HG03039 (cell line): ENCODE measurements around the gene FAM9C.
"Not testable (repeated sequence)": the region's sequence is repeated elsewhere in the genome, so short reads cannot be mapped to it uniquely, and the experiment has no call there.

Source experiments
- ATAC-seq: cut with Tn5 transposase; IDR thresholded peaks from one replicate; pipeline ENCODE4 v1.9.1; 2021; ENCODE audit warnings: mild to moderate bottlenecking, moderate library complexity; ENCODE audit not compliant: unreplicated experiment

FAM9C gene

DNA sequence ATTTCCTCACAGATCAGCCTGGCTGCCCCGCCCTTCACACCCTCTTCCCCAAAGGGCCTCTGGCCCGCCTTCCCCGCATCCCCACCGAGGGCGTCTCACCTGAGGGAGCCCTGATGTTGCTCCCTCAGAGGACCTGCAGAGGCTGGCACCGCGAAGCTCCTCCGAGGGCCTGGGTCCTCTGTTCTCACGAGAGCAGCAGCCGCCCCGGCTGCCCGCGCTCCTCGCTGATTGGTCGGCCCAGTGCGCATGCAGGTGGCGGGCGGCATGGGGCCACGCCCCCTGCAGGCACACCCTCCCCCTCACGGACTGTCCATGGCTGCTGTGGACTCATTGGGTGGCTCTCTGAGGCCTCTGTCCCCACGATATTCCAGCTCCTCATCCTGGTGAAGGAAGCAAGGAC is at the start of gene FAM9C:
Gene FAM9C, minus strand, starts transcription at position 180 of the 400 bp plus-strand sequence. CDS start 831 bp downstream, outside the sequence.
- no peak for ATAC-seq

GRCh38 chrX:13093529-13094140 is 49.2 kb upstream of the FAM9C start:
- no peak for ATAC-seq

GRCh38 chrX:13092455-13092941 is 48.1 kb upstream of the FAM9C start:
- peak; percentile 41 for ATAC-seq

GRCh38 chrX:13091111-13091765 is 46.8 kb upstream of the FAM9C start:
- ATAC-seq, result no peak

DNA sequence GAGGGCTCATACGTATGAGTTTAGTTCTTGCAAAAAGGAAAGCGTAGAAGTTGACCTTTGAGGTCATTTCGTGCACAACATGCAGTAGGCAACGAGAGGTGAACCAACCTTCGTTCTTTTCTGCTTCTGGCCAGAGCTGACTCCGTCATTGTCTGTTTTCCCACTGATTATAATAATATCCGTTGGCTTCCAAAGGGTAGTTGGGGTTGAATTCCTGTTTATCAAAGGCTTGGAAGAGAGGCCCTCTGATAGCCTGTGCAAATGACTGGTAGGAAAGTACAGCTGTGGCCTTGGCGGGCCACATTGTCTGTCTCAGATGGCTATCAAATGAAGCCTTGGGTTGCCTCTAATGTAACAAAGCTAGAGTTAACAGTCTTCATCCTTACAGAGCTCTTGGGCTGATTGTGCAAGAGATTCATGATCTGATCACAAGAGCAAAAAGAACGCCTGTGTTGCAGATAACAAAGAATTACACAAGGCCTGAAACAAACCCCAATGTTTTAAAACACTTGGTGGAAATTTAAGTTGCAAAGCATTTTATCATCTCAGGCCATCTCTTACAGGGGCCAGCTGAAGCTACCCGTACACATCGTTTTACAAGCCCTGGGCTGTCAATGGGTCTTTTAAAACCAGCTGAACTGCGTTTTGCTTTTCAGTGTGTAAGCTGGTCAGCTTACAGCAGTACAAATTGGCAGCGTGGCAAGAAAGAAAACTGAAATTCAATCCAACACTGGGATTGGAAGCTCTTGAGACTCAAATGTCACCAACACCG is 46.1 kb upstream of the FAM9C start:
- no peak for ATAC-seq

- no peak for ATAC-seq
These were observed 45.6 kb upstream of the FAM9C start for GRCh38 chrX:13090027-13090338.

- no peak for ATAC-seq
These were observed 43.7 kb upstream of the FAM9C start for GRCh38 chrX:13088156-13088487.

- peak; percentile 57 for ATAC-seq
These were observed 43.1 kb upstream of the FAM9C start for GRCh38 chrX:13087322-13088155.

DNA sequence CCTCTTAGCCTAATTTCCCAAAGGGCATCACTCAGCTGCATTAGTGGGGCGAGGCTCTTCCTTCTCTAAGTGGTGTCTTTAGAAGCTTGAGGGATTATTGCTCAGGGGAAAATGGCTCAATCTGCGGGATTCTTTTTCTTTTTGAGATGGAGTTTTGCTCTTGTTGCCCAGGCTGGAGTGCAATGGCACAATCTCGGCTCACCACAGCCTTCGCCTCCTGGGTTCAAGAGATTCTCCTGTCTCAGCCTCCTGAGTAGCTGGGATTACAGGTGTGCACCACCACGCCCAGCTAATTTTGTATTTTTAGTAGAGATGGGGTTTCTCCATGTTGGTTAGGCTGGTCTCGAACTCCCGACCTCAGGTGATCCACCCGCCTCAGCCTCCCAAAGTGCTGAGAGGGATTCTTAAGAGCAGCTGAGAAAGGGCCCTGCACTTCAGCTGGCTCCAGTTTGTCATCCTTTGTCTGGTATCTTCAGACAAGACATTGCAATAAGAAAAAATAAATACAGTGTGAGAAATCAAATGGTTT is 42.4 kb upstream of the FAM9C start:
- not testable (repeated sequence) for ATAC-seq

DNA sequence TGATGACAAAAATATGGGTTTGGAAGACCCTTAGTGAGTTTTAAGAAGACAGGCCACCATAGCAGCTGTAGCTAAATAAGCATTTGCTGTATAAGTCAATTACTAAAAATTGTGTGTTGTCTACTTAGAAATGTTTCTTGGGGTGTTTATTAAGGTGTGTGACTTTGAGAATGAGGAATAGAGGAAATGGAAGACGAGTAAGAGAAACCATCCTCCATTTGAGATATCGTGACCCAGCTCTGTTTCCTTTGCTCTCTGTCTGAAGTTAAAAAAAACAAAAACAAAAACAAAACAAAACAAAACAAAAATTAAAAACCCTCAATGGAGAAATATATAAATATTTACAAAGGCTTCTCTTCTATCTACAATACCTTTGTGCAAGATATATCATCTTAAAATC is 41.7 kb upstream of the FAM9C start:
- no peak for ATAC-seq

DNA sequence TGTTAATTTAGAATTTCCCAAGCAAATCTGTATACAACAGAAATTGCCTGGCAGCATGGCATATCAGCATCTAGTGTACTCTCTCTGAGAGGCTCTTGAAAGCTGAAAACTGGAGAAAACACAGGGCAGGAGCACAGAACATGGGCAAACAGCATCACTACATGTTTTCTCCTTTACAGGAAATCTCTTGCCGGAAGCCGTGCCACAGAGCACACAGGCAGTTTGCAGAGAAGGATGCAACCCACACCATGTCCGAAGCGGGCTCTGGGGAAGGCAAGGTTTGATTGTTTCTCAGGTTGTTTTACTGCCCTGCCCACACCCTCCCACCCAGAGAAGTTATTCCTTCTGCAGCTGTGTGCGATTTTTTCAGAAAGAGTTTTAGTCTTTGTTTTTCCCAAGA is 41.1 kb upstream of the FAM9C start:
- ATAC-seq, result no peak

- no peak for ATAC-seq
These were observed 40.2 kb upstream of the FAM9C start for GRCh38 chrX:13084611-13085010.

- ATAC-seq, result not testable (repeated sequence)
These were observed 39.4 kb upstream of the FAM9C start for GRCh38 chrX:13083755-13084326.

DNA sequence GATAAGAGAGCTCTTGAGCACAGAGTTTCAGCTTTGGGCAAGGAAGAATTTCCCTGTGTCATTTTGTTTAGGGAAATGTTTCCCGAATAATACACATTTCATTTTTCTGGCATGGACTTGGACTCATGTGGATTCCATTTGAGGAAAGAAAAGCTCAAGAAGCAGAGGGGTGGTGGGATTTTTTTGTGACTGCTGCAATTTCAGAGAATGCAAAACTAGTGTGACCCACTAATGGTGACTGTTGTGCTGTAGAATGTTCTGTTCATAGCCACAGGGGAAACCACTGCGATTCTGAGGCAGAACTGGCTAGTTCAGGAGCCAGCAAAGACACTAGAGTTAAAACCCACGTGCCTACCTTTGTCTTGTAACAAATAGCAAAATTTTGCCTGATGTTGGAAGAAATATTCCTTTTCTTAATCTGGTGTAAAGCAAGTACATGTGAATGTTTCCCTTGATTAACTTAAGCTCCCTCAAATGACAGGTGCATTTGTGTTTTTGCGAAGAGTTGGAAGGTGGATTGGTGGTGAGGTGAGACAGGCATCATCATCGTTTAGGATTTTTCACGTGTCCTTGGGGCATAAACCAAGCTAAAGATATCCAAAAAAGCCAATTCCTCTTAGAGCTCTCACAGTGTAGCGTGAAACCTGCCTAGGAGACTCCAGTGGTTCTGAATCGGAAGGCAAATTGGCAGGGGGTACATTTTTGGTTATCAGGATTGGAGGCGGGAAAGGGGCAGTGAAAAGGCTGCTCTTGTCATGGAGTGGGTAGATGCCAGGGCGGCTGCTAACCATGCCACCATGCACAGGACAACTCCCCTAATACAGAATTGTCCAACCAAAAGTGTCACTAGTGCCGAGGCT is 38.0 kb upstream of the FAM9C start:
- no peak for ATAC-seq

DNA sequence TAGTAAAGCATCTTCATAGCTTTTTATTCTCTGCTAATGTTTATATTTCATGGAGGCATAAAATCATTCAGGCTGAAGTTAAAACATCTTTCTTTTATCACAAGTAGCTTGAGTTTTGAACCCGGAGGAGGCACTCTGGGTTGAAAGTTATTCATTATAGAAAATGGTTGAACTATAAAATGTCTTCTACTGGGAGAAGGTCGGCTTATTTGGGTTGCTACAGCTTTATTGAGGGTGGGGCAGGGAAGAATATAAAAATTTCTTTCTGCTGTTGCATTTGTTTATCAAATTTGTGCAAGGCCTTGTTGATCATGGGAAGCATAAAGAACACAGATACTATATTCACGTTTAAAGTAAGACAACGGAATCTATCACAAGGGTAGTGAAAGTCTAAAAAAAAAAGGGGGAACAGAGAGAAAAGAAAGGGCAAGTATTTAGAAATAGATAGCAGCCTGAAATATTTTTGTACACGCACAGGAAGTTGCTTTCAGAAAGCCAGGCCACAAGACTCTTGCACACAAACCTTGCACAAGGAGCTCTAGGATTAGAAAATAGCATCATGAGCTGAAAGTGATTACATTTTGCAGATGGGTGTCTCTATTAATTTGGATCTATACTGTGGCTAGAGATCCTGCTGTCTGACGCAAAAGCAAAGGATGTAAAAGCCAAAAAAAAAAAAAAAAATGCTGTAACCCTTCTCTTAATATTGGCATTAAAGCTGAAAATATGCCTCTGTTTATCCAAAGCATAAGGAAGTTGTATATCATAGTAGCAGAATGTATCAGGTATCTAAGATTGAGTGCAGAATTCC is 37.2 kb upstream of the FAM9C start:
- no peak for ATAC-seq

GRCh38 chrX:13080128-13080795 is 35.8 kb upstream of the FAM9C start:
- ATAC-seq, result no peak

DNA sequence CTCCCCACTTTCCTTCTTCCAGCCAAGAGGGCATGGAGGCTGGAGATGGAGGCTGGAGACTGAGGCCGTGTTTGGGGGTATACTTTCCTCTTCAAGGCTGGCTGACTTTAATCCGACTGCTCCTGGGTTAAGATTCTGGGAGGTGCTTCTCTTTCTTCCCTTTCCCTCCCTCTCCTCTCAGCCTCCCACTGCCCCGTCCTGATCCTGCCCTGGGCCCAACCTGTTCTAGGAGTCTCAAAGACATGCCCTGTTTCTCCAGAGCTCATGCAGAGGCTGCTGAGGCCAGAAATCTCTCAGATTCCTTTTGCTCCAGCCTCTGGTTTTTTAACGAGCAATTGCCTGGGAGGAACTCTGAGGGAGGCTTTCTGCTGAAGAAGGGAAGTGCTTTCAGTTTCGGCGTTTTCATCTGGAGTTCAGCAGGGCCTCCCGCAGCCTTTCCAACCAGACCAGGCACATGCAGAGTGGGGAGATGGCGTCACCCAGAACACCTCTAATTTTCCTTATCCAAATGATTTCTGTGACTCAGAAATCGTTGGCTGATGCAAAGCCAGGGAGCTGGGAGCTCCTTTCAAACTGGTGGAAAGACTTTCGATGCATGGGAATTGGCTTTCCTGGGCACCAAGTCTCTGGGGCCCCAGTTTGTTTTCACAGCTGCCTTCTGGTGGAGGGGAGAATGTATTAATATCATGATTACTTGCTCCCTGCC is 34.5 kb upstream of the FAM9C start:
- no peak for ATAC-seq

- ATAC-seq, result no peak
These were observed 32.7 kb upstream of the FAM9C start for GRCh38 chrX:13077168-13077567.
